HL-60 (cell line): ENCODE results near the gene CNKSR2.

Experiments used
- GABPA ChIP-seq: IDR thresholded peaks from 2 replicates; pipeline ENCODE4 v1.6.1; 2012; ENCODE audit warnings: low read depth
- POLR2AphosphoS5 ChIP-seq: IDR thresholded peaks from 2 replicates; pipeline ENCODE4 v1.6.1; 2012; ENCODE audit warnings: low read depth
- SPI1 ChIP-seq: IDR thresholded peaks from 2 replicates; pipeline ENCODE4 v1.6.1; 2012; ENCODE audit warnings: low read depth, mild to moderate bottlenecking, borderline replicate concordance
- TF ChIP-seq, protein P1 (sequence below): IDR thresholded peaks from one replicate; pipeline ENCODE4 v1.5.1; 2011; ENCODE audit warnings: low read length, control low read depth, inconsistent platforms; ENCODE audit not compliant: insufficient read depth

DNA sequence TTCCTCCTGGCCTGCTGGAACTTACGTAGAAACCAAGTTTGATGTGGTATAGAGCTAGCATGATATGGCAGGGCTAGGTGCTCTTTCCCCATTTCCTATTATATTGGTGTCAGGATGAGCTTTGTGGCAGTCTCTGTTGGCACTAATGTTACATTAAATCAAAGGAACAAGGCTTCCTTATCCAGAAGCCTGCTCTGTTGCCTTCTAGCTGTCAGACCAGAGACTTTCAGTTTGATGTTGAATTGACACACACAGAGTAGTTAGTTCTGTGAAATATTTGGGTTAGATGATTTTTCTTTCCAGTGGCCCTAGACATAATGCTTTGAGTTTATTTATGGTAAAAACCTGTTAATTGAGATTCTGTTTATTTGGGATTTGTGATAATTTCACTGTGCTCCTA lies 10.0 kb downstream of the CNKSR2 start:
- TF ChIP-seq GABPA (no peak), SPI1 (no peak), POLR2AphosphoS5 (no peak)
- TF ChIP-seq, protein P1, sequence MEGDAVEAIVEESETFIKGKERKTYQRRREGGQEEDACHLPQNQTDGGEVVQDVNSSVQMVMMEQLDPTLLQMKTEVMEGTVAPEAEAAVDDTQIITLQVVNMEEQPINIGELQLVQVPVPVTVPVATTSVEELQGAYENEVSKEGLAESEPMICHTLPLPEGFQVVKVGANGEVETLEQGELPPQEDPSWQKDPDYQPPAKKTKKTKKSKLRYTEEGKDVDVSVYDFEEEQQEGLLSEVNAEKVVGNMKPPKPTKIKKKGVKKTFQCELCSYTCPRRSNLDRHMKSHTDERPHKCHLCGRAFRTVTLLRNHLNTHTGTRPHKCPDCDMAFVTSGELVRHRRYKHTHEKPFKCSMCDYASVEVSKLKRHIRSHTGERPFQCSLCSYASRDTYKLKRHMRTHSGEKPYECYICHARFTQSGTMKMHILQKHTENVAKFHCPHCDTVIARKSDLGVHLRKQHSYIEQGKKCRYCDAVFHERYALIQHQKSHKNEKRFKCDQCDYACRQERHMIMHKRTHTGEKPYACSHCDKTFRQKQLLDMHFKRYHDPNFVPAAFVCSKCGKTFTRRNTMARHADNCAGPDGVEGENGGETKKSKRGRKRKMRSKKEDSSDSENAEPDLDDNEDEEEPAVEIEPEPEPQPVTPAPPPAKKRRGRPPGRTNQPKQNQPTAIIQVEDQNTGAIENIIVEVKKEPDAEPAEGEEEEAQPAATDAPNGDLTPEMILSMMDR = no peak
